GM19324 (cell line): Measurements from ENCODE around the gene RBM12.
"Not testable (repeated sequence)": the region's sequence is repeated elsewhere in the genome, so short reads cannot be mapped to it uniquely, and the experiment has no call there.

Experiments used
- ATAC-seq: cut with Tn5 transposase; IDR thresholded peaks from one replicate; pipeline ENCODE4 v1.9.1; 2021; ENCODE audit warnings: mild to moderate bottlenecking, moderate library complexity; ENCODE audit not compliant: unreplicated experiment, low FRiP score

The RBM12 gene

GRCh38 chr20:35699127-35699956 is 34.6 kb upstream of the RBM12 start, which contains the start of the genes NFS1 and ROMO1:
NFS1 (minus strand) TSS chr20:35699352; CDS start chr20:35699288, 64 bp downstream.
ROMO1 (plus strand) TSS chr20:35699405; CDS start chr20:35699633, 228 bp downstream.
- peak; percentile 55 for ATAC-seq

DNA sequence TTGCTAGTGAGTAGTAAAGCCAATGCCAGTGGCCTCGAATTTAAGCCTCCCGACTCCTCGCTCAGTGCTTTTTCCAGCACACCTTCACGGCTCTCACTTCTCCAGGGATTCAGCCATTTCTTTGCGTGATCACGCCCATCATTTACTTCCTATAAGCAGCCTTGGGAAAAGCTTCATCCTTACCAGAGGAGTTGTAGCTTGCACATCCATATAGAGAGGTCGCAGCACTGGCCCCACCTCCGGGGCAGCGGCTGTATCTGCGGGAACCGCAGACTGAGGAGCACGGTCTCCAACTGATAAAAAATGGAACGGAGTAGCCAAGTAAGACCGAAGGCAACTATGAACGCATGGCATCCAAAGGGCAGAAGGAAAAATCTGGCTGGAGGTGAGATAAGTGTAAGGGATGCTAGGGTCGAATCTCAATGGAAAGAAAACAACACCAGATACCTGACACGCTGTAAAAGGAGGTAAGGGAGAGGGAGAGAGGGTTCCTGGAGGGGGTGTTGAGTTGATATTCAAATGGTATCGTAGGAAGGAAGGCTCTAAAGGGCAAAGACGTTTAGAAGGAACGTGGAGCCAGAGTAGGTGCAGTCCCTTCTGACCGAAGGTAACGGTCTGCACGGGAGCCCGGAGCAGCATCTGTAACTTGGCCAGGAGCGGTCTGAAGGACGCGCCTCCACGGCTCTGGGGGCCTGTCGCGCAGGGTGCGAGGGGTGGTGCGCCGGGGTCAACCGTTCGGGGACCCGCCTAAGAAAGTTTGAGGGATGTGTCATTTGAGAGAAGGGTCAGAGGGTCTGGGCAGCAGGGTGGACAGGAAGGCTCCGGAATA is 33.8 kb upstream of the RBM12 start:
- ATAC-seq: peak; percentile 24

GRCh38 chr20:35697696-35698297 is 33.1 kb upstream of the RBM12 start:
- ATAC-seq: no peak

DNA sequence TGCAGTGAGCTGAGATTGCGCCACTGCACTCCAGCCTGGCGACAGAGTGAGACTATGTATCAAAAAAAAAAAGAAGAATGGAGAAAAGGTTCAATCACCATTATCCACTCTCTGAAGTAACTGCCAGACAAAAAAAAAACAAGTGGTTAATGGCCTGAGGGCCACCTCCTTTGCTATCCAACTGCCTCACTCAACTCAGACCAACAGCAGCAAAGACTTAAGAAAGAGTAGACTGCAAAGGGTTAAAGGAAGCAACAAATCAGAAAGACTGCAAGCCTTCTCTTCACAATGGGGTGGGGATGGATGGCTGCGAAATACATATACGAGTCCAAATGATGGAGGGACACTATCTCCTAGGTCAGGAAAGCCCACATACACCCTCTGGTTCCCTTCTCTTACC is 31.3 kb upstream of the RBM12 start:
- ATAC-seq: no peak

GRCh38 chr20:35695245-35695749 is 30.6 kb upstream of the RBM12 start:
- ATAC-seq: no peak

DNA sequence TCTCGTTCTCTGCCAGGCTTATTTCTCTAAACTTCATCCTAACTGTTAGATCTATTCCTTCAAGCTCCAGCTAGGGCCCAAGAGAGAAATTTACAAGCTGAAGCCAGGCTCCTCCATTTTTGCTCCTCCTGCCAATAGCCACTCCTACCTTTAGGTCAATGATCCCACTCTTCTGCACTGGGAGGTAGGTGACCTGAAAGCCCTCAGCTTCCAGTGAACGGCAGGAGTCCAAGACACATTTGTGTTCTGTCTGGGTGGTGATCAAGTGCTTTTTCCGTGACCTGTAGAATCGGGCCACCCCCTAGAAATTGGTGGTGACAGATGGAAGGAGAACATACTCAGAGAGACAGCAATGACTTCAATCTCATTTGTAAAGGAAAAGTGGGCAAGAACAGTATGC is 25.6 kb upstream of the RBM12 start:
- ATAC-seq: no peak

DNA sequence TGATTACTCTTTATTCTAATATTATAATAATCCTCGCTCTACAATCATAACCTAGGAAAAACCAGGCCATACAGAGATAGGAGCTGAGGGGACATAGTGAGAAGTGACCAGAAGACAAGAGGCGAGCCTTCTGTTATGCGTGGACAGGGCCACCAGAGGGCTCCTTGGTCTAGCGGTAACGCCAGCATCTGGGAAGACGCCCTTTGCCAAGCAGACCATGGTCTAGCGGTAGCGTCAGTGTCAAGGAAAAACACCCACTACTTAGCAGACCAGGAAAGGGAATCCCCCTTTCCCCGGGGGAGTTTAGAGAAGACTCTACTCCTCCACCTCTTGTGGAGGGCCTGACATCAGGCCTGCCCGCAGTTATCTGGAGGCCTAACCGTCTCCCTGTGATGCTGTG is 22.2 kb upstream of the RBM12 start:
- not testable (repeated sequence) for ATAC-seq

DNA sequence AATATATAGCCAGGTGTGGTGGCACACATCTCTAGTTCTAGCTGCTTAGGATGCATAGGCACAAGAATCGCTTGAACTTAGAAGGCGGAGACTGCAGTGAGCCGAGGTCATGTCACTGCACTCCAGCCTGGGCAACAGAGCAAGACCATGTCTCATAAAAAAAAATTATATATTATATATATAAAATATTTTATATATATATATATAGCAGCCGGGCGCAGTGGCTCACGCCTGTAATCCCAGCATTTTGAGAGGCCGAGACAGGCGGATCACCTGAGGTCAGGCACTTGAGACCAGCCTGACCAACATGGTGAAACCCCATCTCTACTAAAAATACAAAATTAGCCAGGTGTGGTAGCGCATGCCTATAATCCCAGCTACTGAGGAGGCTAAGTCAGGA is 20.7 kb upstream of the RBM12 start:
- not testable (repeated sequence) for ATAC-seq

- no peak for ATAC-seq
Observed at GRCh38 chr20:35681960-35682359, 17.3 kb upstream of the RBM12 start.

DNA sequence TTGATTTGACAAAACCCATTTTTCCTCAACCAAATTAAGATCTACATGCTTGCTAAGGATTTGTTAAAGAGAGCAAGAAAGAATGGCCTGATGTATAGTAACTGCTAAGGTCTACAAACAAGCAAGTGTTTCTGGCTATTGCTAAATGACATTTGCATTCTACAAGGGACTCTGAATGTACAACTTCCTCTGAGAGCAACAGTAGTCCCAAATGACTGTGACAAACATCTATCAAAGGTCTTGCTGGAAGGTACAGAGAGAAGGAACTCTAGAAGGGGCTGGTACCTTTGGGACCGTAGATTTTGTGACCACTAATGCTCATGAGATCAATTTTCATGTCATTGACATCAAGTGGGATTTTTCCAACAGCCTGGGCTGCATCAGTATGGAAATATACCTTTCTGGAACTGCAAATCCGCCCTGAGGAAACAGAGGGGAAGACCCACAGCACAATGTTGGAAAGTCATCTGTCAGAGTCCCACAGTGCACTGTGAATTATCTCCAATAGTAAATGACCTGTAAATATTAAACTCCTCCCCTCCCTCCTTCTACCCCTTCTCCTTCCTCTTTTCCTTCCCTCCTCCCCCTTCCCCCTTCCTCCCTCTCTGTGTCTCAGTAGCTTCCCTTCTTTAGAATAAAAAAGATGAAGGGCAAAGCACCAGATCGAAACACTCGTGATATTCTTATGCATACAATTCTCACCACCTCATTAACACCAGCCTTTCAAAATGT is 15.9 kb upstream of the RBM12 start:
- no peak for ATAC-seq

- no peak for ATAC-seq
Observed at GRCh38 chr20:35674921-35675320, 10.2 kb upstream of the RBM12 start.

DNA sequence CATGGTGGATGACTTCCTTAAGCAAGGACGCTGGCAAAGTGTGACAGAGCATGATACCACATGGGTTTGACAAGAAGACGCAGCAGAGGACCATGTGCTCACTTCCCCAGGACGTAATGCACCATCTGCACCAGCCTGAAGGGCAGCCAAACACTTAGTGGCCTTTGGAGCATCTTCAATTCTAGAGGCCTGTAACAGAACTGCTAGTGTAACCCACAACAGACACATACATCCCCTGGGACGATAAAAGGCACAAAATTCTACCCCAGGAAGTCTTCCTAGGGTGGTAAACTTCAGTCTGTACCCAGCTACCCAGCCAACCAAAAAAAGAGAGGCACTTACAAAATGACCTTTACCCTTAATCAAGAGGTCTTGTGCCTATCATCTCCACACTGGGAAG is 9.2 kb upstream of the RBM12 start:
- ATAC-seq: no peak

- no peak for ATAC-seq
Observed at GRCh38 chr20:35669681-35670080, 5.0 kb upstream of the RBM12 start.

GRCh38 chr20:35669221-35669620 is 4.5 kb upstream of the RBM12 start:
- no peak for ATAC-seq

DNA sequence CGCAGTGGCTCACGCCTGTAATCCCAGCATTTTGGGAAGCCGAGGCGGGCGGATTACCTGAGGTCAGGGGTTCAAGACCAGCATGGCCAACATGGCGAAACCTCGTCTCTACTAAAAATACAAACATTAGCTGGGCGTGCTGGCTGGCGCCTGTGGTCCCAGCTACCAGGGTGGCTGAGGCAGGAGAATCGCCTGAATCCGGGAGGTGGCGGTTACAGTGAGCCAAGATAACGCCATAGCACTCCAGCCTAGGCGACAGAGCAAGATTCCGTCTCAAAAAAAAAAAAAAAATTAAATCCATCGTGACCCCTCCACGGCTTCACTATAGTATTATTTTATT is 1.2 kb upstream of the RBM12 start:
- ATAC-seq: no peak

GRCh38 chr20:35663516-35664465 is 909 bp downstream of the RBM12 start:
- peak; percentile 35 for ATAC-seq

DNA sequence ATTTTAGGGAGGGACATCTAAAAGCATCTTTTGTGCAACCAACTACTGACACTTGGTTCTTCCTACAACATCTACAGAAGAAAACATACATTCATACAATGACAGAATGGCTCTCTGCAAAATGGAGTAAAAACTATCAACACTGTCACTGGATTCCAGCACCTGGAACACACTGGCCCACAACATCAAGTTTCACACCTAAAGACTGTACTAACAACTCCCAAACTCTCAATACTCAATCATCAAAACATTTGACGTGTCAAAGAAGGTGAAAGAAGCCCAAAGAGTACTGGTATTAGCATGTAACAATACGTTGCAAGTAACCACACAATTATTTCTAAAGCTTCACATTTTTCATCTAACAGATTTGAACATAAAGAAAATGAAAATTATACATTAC is 2.1 kb downstream of the RBM12 start:
- ATAC-seq: no peak

DNA sequence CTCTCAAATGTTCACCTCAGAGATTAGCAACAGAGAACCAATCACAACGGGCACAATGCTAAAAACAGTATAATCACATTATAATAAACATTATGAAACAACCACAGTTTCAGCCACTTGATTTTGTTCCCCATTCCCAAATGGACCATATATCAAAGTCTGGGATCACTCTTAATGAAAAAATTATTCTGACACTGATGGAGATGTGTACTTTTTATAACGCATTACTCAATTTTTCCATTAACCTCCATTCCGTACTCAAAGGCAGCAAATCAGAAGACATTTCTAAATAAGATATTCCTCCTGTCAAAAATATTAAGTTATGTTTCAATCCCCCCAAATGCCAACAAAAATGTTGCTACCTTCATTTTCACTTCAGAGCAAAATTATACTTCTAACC is 2.8 kb downstream of the RBM12 start:
- no peak for ATAC-seq

DNA sequence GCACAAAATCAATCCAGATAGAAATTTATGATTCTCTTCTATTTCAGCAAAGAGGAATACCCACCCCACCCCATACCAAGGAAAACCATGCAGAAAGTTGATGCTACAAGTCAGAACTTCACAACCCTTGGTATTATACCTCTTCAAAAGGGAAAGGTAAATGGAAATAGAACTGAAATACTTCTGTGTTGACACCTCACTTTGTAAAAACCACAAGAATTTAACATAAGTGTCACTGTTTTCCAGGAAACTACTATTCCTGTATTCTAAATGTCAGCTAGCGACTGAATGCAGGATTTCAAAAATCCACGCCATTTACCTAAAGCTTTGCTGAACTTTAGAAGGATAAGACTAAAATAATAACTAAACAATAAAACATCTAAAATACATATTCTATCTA is 3.6 kb downstream of the RBM12 start:
- ATAC-seq: no peak
